Measurements from ENCODE around the gene DNAAF8.
"Not testable (repeated sequence)": the region's sequence is repeated elsewhere in the genome, so short reads cannot be mapped to it uniquely, and the experiment has no call there.

Gene DNAAF8

DNA sequence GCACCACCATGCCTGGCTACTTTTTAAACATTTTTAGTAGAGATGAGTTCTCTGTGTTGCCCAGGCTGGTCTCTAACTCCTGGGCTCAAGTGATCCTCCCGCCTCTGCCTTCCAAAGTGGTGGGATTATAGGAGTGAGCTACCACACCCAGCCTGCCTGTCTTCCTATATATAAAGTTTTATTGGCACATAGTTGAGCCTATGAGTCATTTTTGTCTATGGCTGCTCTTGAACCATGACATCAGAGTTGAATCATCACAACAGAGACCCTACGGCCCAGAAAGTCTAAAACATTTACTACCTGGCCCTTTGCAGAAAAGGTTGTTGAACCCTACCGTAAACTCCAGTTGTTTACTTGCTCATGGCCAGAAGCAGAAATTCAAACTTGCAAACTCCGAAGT is 45.9 kb downstream of the DNAAF8 start:
- no peak for FAIRE-seq
- DNase-seq (ENCODE audit: low spot score), result peak; percentile 27

DNA sequence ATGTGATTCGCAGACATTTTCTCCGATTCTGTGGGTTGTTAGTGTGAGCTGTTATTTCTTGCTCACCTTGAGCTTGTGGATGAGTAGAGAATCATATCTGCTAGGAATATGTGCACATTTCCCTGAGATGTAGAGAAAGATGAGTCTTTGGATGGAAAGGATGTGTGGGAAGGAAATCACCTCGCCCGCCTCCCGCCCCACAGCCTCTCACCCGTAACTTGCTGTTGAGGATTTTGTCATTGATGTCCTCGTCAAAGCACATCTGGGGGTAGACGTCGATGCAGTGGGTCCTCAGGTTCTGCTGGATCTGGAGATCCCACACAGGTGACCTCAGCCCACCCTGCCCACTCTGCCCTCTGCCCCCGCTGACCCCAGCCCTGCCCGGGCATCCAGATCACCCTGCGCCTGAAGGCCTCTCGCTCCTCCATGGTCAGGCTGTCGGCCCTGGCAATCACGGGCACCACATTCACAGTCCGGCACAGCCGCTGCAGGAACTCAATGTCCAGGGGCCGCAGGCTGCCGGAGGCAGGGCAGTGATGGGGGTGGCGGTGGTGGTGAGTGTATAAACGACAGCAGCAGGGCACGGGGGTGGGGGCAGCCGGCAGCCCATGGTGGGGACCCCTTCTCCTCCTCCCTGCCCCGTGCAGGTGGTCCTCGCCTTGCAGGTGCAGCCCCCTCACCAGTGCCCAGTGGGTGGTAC is 49.1 kb downstream of the DNAAF8 start:
- DNase-seq (ENCODE audit: low spot score), result no peak
- no peak for FAIRE-seq

DNA sequence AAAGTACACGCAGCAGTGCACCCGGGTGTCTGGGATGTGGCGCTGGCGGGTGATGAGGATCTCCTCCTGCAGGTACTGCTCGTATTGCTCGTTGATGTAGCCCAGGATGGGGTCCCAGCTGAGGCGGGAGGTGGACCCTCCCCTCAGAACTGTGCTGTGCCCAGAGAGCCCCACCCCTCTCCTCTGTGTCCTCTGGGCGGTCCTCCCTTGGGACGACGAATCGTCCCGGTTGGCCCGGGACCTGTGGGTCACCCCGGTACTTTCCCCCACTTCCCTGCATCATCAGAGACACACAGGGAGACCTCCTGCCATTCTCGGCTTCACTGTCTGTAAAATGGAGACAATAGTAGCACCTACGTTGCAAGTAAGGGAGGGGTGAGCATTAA is 49.6 kb downstream of the DNAAF8 start:
- DNase-seq (ENCODE audit: low spot score), result no peak
- FAIRE-seq, result no peak

DNA sequence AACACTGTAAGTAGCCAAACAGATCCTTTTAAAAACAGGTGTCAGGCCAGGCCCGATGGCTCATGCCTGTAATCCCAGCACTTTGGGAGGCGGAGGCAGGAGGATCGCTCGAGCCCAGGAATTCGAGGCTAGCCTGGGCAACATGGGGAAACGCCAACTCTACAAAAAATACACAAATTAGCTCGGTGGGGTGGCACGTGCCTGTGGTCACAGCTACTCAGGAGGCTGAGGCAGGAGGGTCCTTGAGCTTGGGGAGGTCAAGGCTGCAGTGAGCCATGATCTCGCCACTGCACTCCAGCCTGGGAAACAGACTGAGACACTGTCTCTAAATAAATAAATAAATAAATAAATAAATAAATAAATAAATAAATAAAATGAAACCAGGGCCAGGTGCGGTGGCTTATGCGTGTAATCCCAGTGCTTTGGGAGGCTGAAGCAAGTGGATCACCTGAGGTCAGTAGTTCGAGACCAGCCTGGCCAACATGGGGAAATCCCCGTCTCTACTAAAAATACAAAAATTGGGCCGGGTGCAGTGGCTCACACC is 50.2 kb downstream of the DNAAF8 start:
- FAIRE-seq; DNase-seq (ENCODE audit: low spot score): not testable (repeated sequence)

DNA sequence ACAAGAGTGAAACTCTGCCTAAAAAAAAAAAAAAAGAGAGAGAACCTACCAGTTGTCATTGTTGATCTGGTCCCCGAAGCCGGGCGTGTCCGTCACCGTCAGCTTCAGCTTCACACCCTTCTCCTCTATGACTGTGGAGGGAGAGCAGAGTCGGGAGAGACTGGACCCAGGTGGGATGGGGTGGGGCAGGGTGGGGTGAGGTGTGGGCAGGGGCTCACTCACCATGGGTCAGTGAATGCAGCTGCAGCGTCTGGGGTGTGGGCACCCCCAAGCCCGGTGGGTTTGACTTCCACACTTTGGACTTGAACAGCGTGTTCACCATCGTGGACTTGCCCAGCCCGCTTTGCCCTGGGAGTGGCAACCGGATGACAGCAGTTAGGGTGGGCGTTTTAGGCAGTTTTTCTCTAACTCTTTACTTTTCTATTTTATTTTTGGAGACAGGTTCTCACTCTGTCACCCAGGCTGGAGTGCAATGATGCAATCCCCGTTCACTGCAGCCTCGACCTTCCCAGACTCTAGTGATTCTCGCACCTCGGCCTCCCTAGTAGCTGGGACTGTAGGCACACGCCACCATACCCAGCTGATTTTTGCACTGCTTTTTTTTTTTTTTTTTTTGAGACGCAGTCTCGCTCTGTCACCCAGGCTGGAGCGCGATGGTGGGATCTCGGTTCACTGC is 51.6 kb downstream of the DNAAF8 start:
- no peak for FAIRE-seq

DNA sequence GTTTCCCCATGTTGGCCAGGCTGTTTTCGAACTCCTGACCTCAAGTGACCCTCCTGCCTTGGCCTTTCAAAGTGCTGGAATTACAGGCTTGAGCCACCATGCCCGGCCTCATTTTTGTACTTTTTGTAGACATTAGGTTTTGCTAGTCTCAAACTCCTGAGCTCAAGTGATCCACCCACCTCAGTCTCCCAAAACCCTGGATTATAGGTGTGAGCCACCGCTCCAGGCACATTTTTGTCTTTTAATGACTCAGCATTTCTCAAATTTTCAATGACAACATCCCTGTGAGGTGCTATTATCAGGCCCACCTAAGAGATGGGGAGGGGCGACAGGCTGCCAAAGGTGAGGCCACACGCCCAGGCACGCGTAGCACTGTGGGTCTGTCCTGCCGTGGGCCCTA is 52.7 kb downstream of the DNAAF8 start:
- no peak for FAIRE-seq

More for the DNA sequence above, 51.6 kb downstream of the DNAAF8 start:
- DNase-seq (ENCODE audit: low spot score), result no peak

DNA sequence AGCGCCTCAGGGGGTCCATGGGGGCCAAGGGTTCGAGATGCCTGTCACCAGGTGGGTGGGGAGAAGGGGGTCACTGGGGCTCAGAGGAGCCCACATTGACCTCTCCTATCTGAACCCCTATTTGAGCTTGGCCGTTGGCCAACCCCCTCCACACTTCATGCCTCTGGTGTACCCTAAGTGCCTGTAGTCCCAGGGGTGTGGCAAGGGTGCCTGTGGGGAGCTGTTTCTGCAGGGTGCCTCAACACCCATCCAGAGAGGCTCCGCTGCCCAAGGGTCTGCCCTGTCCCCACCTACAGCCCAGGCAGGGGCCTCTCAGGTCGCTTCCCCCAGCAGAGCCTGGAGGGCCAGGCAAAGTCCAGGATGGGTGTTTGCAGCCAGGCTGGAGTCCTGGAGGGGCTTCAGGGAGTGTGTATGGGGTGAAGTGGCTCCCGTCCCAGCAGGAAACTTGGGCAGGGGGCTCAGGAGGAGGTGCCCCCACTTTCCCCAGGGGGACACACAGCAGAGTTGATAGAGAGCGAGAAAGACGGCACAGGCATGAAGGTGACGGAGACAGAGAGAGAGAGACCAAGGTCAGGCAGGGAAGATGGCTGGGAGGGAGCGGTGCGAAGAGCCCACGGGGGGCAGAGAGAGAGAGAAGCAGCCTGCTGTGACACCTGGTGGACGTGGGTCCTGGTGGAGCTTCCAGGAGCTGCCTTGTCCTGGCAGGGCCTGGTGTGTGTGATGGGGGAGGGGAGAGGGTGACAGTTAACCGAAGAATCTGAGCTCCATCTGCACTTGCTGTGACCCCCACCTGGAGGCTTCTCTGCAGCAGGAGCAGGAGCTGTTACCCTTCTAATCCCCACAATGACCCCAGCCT is 53.5 kb downstream of the DNAAF8 start, which contains the start of gene SEPTIN12:
Gene SEPTIN12, minus strand, starts transcription at position 719 of the 856 bp plus-strand sequence. Its CDS starts 700 bp downstream, at position 19.
- FAIRE-seq (no peak), DNase-seq (ENCODE audit: low spot score) (no peak)

More for the DNA sequence above, 52.7 kb downstream of the DNAAF8 start:
- no peak for DNase-seq (ENCODE audit: low spot score)

DNA sequence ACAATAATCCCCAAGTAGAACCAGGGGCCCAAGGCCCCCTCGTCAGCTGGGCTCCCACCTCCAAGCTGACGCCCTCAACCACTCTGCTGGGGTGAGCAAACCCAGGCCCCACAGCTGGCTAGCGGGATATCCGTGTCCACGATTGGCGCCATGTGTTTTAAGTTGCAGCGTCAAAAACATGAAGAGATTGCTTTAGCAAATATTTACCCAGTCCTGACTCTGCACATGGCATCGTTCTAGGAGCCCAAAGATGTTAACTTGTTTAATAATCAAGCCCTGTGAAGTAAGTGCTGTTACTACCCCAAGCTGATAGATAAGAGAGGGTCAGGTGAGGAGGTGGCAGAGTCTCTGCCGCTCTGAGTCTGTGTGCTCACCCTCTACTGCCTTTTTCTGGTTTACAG is 54.2 kb downstream of the DNAAF8 start:
- FAIRE-seq, result no peak
- DNase-seq (ENCODE audit: low spot score), result no peak

DNA sequence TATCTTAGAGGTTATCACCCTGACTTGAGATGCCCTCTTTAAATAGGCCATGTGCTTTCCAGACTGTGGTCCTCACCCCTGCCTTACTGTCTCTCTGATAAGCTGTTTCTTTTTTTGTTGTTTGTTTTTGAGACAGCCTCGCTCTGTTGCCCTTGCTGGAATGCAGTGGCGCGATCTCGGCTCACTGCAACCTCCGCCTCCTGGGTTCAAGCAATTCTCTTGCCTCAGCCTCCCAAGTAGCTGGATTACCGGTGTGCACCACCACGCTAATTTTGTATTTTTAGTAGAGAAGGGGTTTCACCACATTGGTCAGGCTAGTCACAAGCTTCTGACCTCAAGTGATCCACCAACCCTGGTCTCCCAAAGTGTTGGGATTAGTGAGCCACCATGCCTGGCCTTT is 54.6 kb downstream of the DNAAF8 start:
- FAIRE-seq (no peak), DNase-seq (ENCODE audit: low spot score) (no peak)

DNA sequence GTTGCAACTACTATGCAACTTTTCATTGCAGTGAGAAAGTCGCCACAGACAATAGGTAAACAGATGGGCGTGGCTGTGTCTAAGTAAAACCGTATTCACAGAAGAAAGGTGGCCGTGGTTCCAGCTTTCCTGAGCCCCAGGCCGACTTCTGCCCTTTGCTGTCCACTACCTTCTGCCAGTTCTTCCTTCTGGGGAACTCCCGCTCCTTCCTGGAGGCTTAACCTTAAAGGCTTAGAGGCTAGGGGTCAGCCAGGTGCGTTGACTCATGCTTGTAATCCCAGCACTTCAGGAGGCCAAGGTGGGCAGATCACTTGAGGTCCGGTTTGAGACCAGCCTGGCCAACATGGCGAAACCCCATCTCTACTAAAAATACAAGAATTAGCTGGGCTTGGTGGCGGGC is 55.9 kb downstream of the DNAAF8 start:
- no peak for FAIRE-seq
- no peak for DNase-seq (ENCODE audit: low spot score)

DNA sequence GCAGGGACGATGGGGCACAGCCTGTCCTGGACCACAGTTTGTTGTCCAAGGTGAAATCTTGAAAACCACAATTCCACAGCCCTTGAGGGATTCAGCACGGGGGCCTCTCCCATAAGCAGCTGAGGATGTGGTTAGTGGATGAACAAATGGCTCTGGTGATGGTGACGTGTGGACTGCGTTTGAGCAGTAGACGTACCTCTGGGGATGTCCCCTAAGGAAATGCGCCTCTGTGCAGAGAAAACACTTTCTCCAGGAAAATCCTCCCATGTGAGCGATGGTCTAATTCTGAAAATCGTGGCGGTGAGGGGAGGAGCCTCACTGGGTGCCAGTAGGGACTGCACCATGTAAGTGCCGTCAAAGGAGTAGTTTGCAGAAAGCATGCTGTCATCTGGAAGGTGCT is 56.5 kb downstream of the DNAAF8 start:
- no peak for FAIRE-seq

DNA sequence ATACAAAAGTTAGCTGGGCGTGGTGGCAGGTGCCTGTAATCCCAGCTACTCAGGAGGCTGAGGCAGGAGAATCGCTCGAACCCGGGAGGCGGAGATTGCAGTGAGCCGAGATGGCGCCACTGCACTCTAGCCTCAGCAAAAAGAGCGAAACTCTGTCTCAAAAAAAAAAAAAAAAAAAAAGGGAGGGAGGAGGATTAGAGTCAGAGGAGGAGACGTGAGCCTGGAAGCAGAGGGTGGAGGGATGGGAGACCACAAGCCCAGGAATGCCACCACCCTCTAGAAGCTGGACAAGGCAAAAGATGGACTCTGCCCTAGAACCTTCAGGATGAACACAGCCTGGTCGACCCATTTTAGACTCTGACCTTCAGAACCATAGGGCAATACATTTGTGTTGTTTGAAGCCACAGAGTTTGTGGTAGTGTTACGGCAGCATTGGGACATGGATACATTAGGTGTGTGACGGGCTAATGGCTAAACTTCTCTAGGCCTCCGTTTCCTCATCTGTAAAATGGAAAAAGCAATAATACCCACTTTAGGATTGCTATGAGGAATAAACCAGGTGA is 58.7 kb downstream of the DNAAF8 start:
- FAIRE-seq (no peak), DNase-seq (ENCODE audit: low spot score) (no peak)

More for the DNA sequence above, 56.5 kb downstream of the DNAAF8 start:
- DNase-seq (ENCODE audit: low spot score), result no peak

DNA sequence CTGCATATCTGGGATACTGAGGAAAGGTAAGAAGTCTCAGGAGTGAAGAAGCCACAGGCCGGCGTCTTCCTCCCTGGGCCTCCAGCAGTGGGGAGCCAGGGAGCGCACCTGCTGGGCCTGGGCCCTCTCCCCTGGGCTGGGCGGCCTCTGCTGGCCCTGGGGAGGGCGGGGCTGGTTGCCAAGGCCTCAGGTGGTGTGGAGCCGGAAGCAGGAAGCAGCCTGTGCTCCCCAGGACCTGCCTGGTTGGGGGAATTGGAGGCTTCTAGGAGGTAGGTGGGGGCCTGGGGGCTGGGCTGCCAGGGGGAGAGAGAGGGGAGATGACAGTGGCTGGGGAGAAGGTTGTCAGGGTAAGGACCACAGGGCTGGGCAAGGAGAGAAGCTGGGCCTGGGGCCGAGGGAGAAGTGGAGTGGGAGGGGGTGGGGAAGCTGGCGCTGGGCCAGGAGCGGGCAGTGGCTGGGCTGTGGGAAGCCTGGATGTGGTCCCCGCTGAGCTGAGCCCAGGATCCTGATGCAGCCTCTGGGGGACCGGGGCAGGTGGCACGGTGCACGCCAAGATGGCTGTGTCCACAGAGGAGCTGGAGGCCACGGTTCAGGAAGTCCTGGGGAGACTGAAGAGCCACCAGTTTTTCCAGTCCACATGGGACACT is 61.0 kb downstream of the DNAAF8 start, which contains the start of gene SMIM22:
Gene SMIM22, plus strand, starts transcription at position 189 of the 647 bp plus-strand sequence. Its CDS starts 366 bp downstream, at position 555.
- FAIRE-seq (no peak), DNase-seq (ENCODE audit: low spot score) (no peak)

DNA sequence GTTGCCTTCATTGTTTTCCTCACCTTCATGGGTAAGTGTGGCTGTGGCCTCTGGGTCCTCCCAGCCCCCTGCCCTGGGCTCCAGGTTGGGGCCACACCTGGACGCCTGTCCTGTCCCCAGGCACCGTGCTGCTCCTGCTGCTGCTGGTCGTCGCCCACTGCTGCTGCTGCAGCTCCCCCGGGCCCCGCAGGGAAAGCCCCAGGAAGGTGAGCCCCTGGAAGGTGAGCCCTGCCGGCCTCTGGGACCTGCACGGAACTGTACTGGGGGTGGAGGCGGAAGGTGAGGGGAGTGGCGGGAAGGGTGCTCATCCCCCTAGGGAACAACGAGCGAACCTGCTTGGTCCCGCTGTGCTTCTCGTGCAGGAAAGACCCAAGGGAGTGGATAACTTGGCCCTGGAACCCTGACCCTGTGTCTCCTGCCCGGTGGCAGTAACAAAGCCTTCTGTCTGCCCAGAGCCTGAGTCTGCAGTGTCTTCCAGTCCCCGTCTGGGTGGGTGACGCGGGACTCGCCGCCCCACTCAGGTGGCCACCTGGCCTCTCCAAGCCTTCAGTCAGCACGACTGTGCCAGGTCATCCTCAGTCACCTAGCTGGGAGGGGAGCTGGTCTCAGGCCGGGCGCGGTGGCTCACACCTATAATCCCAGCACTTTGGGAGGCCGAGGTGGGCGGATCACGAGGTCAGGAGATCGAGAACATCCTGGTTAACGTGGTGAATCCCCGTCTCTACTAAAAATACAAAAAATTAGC is 61.7 kb downstream of the DNAAF8 start:
- FAIRE-seq (no peak), DNase-seq (ENCODE audit: low spot score) (no peak)

DNA sequence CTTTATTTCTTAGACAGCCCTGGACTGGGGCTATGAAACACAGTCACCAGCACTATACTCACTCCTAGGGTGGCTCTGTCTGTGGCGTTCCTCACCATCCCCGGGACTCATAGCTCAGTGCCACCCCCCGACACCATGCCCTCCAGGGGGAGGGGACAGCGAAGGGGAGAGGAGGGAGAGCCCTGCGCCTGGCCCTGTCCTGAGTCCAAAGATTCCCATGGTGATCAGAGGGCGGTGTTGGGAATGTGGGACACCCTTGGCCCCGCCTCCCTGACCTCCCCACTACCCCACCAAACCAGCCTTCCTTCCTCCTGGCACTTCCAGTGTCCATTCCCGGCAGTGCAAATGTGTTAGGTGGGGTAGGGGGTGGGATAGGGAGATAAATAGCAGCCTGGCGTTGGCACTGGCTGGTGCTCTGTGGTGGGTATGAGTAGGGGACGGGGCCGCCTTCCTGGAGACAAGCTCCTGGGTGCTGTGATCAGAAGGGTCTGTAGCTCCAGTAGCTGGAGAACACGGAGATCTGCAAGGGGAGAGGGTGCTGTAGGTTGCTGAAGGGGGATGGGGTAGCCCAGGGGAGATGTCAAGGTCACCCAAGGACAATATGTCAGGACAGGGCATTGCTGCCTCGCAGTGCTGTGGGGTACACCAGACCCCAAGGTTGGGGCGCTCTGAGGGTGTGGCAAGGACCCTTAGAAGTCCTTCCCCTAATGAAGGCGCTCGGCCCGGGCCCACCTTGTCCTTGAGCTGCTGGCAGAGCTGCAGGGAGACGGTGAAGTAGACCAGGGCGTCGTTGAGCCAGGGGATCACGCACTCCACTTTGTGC is 62.9 kb downstream of the DNAAF8 start:
- no peak for FAIRE-seq

DNA sequence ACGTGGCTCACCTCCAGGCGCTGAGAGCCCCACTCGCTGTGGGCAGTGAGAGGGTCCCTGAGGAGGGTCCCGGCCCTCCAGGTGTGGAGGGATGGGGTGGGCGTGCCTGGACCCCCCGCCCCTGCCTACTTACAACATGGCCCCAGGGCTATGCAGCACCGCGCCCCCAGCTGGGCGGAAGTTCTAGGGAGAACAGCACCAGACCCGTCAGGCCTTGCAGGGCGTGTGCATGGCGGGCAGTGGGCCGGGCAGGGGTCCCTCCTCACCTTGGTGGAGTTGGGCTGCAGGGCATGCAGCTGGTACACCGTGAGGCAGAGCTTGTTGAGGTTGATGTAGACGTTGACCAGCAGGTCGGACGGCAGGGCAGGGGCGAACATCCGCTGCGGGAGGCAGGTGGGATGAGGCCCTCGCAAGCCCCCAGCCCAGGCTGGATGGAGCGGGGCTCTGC is 63.5 kb downstream of the DNAAF8 start:
- no peak for FAIRE-seq

More for the DNA sequence above, 62.9 kb downstream of the DNAAF8 start:
- no peak for DNase-seq (ENCODE audit: low spot score)

DNA sequence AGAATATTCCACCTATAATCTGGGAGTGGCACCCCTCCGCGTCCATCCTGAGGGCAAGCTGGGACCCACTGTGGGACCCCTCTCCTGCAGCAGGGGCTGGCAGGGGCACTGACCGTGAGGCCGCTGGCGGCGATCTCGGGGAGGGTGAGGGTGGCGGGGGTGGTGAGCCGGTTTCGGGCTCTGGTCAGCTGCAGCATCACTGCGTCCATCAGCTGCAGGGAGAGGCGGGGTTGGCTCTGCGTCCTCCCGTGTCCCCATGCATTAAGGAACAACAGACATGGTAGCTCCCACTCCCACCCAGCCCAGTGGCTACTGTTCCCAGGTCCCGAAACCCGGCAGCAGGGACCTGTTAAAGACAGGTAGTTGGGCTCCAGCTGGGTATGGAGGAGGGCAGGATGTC is 64.1 kb downstream of the DNAAF8 start:
- FAIRE-seq, result no peak

More for the DNA sequence above, 63.5 kb downstream of the DNAAF8 start:
- no peak for DNase-seq (ENCODE audit: low spot score)

More for the DNA sequence above, 64.1 kb downstream of the DNAAF8 start:
- no peak for DNase-seq (ENCODE audit: low spot score)
